IMR-90 (cell line): ENCODE results near the gene C10orf90.

Source experiments
- CEBPB ChIP-seq: IDR thresholded peaks from 2 replicates; pipeline ENCODE4 v1.6.1; 2012; ENCODE audit warnings: low read depth, low read length, improper control_type of control experiment
- CHD1 ChIP-seq: IDR thresholded peaks from 2 replicates; pipeline ENCODE4 v1.6.1; 2012; ENCODE audit warnings: low read depth, low read length, improper control_type of control experiment
- FOS ChIP-seq: fragments of 150-350 bp; IDR thresholded peaks from 2 replicates; pipeline ENCODE4 v1.6.1; 2016; ENCODE audit warnings: low read depth, low read length
- MAFK ChIP-seq: IDR thresholded peaks from 2 replicates; pipeline ENCODE4 v1.6.1; 2012; ENCODE audit warnings: low read depth, low read length, improper control_type of control experiment
- MAZ ChIP-seq: IDR thresholded peaks from 2 replicates; pipeline ENCODE4 v1.6.1; 2012; ENCODE audit warnings: low read depth, mild to moderate bottlenecking, low read length, improper control_type of control experiment, moderate library complexity, borderline replicate concordance
- MXI1 ChIP-seq: IDR thresholded peaks from 2 replicates; pipeline ENCODE4 v1.6.1; 2012; ENCODE audit warnings: low read depth, mild to moderate bottlenecking, low read length, moderate library complexity, borderline replicate concordance
- POLR2A ChIP-seq: IDR thresholded peaks from 2 replicates; pipeline ENCODE4 v1.6.1; 2012; ENCODE audit warnings: mild to moderate bottlenecking, low read depth, low read length
- RAD21 ChIP-seq: IDR thresholded peaks from 2 replicates; pipeline ENCODE4 v1.6.1; 2012; ENCODE audit warnings: low read length, improper control_type of control experiment
- RCOR1 ChIP-seq: IDR thresholded peaks from 2 replicates; pipeline ENCODE4 v1.6.1; 2012; ENCODE audit warnings: mild to moderate bottlenecking, low read length, improper control_type of control experiment; ENCODE audit not compliant: insufficient replicate concordance
- RFX5 ChIP-seq: IDR thresholded peaks from 2 replicates; pipeline ENCODE4 v1.8.0; 2012; ENCODE audit warnings: low read depth, mild to moderate bottlenecking, low read length, moderate library complexity
- SMC3 ChIP-seq: fragments of 150-350 bp; IDR thresholded peaks from 2 replicates; pipeline ENCODE4 v1.6.1; 2016; ENCODE audit warnings: low read depth, mild to moderate bottlenecking, antibody characterized with exemption, low read length, moderate library complexity
- TF ChIP-seq, protein P1 (sequence below): conservative IDR thresholded peaks from 2 replicates; pipeline ENCODE4 v1.5.1; 2012; ENCODE audit warnings: mild to moderate bottlenecking, low read depth, low read length, improper control_type of control experiment
- TF ChIP-seq, protein P2 (sequence below): fragments of 150-350 bp; IDR thresholded peaks from 2 replicates; pipeline ENCODE4 v1.6.1; 2016; ENCODE audit warnings: low read depth, mild to moderate bottlenecking, low read length, moderate library complexity, borderline replicate concordance
- TF ChIP-seq, protein P3 (sequence below): fragments of 150-350 bp; IDR thresholded peaks from 2 replicates; pipeline ENCODE4 v1.6.1; 2017; ENCODE audit warnings: mild to moderate bottlenecking, antibody characterized with exemption, low read length, low read depth

DNA sequence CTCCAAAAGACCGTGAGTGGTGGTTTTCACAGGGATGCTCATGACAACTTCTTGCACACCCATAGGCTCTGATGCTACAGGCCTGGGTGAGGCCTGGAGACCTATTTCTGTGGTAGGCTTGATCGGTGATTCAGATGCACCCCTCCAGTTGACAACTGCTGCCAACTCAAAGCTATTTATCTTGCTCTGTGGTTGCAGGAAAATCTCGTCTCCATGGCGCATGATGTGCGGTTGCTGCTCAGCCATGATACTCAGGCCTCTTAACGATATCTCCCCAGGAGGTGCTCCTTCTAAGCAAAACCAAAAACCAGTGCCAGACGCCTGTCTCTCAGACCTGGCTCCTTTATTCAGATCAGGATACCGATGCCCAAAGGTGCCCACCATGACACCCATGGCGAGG is 31.4 kb downstream of the C10orf90 start:
- TF ChIP-seq POLR2A (no peak), RFX5 (no peak), CHD1 (no peak), MXI1 (no peak), RCOR1 (no peak), MAFK (no peak), RAD21 (no peak), FOS (no peak), CEBPB (no peak), SMC3 (no peak), MAZ (no peak)
- TF ChIP-seq, protein P1, sequence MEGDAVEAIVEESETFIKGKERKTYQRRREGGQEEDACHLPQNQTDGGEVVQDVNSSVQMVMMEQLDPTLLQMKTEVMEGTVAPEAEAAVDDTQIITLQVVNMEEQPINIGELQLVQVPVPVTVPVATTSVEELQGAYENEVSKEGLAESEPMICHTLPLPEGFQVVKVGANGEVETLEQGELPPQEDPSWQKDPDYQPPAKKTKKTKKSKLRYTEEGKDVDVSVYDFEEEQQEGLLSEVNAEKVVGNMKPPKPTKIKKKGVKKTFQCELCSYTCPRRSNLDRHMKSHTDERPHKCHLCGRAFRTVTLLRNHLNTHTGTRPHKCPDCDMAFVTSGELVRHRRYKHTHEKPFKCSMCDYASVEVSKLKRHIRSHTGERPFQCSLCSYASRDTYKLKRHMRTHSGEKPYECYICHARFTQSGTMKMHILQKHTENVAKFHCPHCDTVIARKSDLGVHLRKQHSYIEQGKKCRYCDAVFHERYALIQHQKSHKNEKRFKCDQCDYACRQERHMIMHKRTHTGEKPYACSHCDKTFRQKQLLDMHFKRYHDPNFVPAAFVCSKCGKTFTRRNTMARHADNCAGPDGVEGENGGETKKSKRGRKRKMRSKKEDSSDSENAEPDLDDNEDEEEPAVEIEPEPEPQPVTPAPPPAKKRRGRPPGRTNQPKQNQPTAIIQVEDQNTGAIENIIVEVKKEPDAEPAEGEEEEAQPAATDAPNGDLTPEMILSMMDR: no peak
- TF ChIP-seq, protein P2, sequence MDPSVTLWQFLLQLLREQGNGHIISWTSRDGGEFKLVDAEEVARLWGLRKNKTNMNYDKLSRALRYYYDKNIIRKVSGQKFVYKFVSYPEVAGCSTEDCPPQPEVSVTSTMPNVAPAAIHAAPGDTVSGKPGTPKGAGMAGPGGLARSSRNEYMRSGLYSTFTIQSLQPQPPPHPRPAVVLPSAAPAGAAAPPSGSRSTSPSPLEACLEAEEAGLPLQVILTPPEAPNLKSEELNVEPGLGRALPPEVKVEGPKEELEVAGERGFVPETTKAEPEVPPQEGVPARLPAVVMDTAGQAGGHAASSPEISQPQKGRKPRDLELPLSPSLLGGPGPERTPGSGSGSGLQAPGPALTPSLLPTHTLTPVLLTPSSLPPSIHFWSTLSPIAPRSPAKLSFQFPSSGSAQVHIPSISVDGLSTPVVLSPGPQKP: no peak
- TF ChIP-seq, protein P3, sequence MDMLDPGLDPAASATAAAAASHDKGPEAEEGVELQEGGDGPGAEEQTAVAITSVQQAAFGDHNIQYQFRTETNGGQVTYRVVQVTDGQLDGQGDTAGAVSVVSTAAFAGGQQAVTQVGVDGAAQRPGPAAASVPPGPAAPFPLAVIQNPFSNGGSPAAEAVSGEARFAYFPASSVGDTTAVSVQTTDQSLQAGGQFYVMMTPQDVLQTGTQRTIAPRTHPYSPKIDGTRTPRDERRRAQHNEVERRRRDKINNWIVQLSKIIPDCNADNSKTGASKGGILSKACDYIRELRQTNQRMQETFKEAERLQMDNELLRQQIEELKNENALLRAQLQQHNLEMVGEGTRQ: no peak
